Neural cell (in vitro differentiated cells): ENCODE results near the gene PRDM15. TPM values are rescaled to one million over a fixed set of nuclear protein-coding genes. Genes with fewer than 3 reads are reported as not detected.

ENCODE experiments used
- H2AFZ ChIP-seq: fragments of 200-600, 300-800 bp; sonication (generic), shearing (Covaris generic); 2 replicates; pipeline ENCODE4 v1.6.0; 2014; ENCODE audit warnings: low read depth, mild to moderate bottlenecking, antibody characterized with exemption, low read length, moderate library complexity
- H3F3A ChIP-seq: fragments of 200-600 bp; shearing (Covaris generic); 2 replicates; pipeline ENCODE4 v1.6.1; 2016; ENCODE audit warnings: mild to moderate bottlenecking, moderate library complexity, mixed read lengths, antibody characterized with exemption, low read length; ENCODE audit not compliant: insufficient read depth, poor library complexity, severe bottlenecking
- H3K27ac ChIP-seq: fragments of 200-600, 300-800 bp; sonication (generic), shearing (Covaris generic); 2 replicates; pipeline ENCODE4 v1.5.1; 2014; ENCODE audit warnings: mild to moderate bottlenecking, low read length, moderate library complexity
- H3K27me3 ChIP-seq: fragments of 300-800, 200-600 bp; sonication (generic), shearing (Covaris generic); 2 replicates; pipeline ENCODE4 v1.6.0; 2014; ENCODE audit warnings: mild to moderate bottlenecking, low read depth, low read length, moderate library complexity; ENCODE audit not compliant: insufficient read depth
- H3K36me3 ChIP-seq: fragments of 300-800, 200-600 bp; sonication (generic), shearing (Covaris generic); 2 replicates; pipeline ENCODE4 v1.5.1; 2014; ENCODE audit warnings: mild to moderate bottlenecking, antibody characterized with exemption, low read length, moderate library complexity; ENCODE audit not compliant: insufficient read depth
- H3K4me2 ChIP-seq: fragments of 300-800, 200-600 bp; sonication (generic), shearing (Covaris generic); 2 replicates; pipeline ENCODE4 v1.6.0; 2014; ENCODE audit warnings: mild to moderate bottlenecking, low read length
- H3K4me3 ChIP-seq: fragments of 300-800, 200-600 bp; sonication (generic), shearing (Covaris generic); 2 replicates; pipeline ENCODE4 v1.5.1; 2014; ENCODE audit warnings: mild to moderate bottlenecking, low read length, moderate library complexity
- H3K79me2 ChIP-seq: fragments of 200-600 bp; shearing (Covaris generic); replicated peaks from 2 replicates; pipeline ENCODE4 v1.6.0; 2014; ENCODE audit warnings: mild to moderate bottlenecking, low read length, moderate library complexity; ENCODE audit not compliant: insufficient read depth
- H3K9ac ChIP-seq: fragments of 300-800, 200-600 bp; sonication (generic), shearing (Covaris generic); 2 replicates; pipeline ENCODE4 v1.6.1; 2016; ENCODE audit warnings: mild to moderate bottlenecking, low read length, mixed read lengths
- H3K9me2 ChIP-seq: fragments of 200-600 bp; shearing (Covaris generic); 2 replicates; pipeline ENCODE4 v1.6.1; 2016; ENCODE audit warnings: mild to moderate bottlenecking, low read length, mixed read lengths; ENCODE audit not compliant: insufficient read depth
- H3K9me3 ChIP-seq: fragments of 200-600, 300-800 bp; sonication (generic), shearing (Covaris generic); 2 replicates; pipeline ENCODE4 v1.6.1; 2016; ENCODE audit warnings: mild to moderate bottlenecking, mixed run types, low read length, moderate library complexity, mixed read lengths
- H4K20me1 ChIP-seq: fragments of 200-600 bp; shearing (Covaris generic); 2 replicates; pipeline ENCODE4 v1.6.1; 2016; ENCODE audit warnings: mild to moderate bottlenecking, mixed run types; ENCODE audit not compliant: insufficient read depth
- CTCF ChIP-seq: fragments of 450-650 bp; IDR thresholded peaks from 2 replicates; pipeline ENCODE4 v1.5.1; 2014; ENCODE audit warnings: antibody characterized with exemption, mild to moderate bottlenecking, moderate library complexity; ENCODE audit not compliant: poor library complexity, severe bottlenecking
- EP300 ChIP-seq: fragments of 450-650 bp; conservative IDR thresholded peaks from 2 replicates; pipeline ENCODE4 v1.6.1; 2014; ENCODE audit warnings: antibody characterized with exemption, mild to moderate bottlenecking, moderate library complexity; ENCODE audit not compliant: poor library complexity, severe bottlenecking
- EZH2 ChIP-seq: fragments of 200-600, 300-800 bp; shearing (Covaris generic), sonication (generic); IDR thresholded peaks from 2 replicates; pipeline ENCODE4 v1.6.1; 2014; ENCODE audit warnings: antibody characterized with exemption, low read length, borderline replicate concordance, mild to moderate bottlenecking; ENCODE audit not compliant: insufficient read depth, poor library complexity, severe bottlenecking
- MXI1 ChIP-seq: fragments of 450-650 bp; conservative IDR thresholded peaks from 2 replicates; pipeline ENCODE4 v1.6.1; 2014; ENCODE audit warnings: antibody characterized with exemption, mild to moderate bottlenecking; ENCODE audit not compliant: poor library complexity, severe bottlenecking
- POLR2AphosphoS5 ChIP-seq: IDR thresholded peaks from 2 replicates; pipeline ENCODE4 v1.6.1; 2012
- RAD21 ChIP-seq: fragments of 450-650 bp; conservative IDR thresholded peaks from 2 replicates; pipeline ENCODE4 v1.6.1; 2014; ENCODE audit warnings: antibody characterized with exemption, mild to moderate bottlenecking, moderate library complexity
- REST ChIP-seq: IDR thresholded peaks from 2 replicates; pipeline ENCODE4 v1.6.1; 2012; ENCODE audit warnings: borderline replicate concordance
- SMC3 ChIP-seq: fragments of 450-650 bp; conservative IDR thresholded peaks from 2 replicates; pipeline ENCODE4 v1.6.1; 2014; ENCODE audit warnings: antibody characterized with exemption, mild to moderate bottlenecking, moderate library complexity; ENCODE audit not compliant: poor library complexity
- TAF1 ChIP-seq: IDR thresholded peaks from 2 replicates; pipeline ENCODE4 v1.6.1; 2012; ENCODE audit warnings: low read depth
- polyA plus RNA-seq: library from polyadenylated mRNA; depleted of rRNA; stranded (reverse); fragments of >200 nt; gene quantifications from 2 replicates; pipeline ENCODE4 v1.2.3, GENCODE V29; 2014

Gene PRDM15
- polyA plus RNA-seq, 1 donor from 2014 or later, result 4.1 TPM

GRCh38 chr21:41795726-41796125 lies 83.4 kb downstream of the PRDM15 start:
- no peaks in the 10 kb centered on the region for H3K79me2 ChIP-seq
- no peaks in the 10 kb centered on the region for H3F3A ChIP-seq
- no peaks in the 10 kb centered on the region for H4K20me1 ChIP-seq
- no peaks in the 10 kb centered on the region for H3K36me3 ChIP-seq
- no peak overlapping the region for H3K9ac ChIP-seq
- no peak overlapping the region for H3K4me2 ChIP-seq
- no peak overlapping the region for H2AFZ ChIP-seq
- H3K9me2 ChIP-seq, result no peaks in the 10 kb centered on the region
- TF ChIP-seq MXI1 (no peak), EZH2 (no peak), EP300 (no peak), SMC3 (no peak), RAD21 (no peak), POLR2AphosphoS5 (no peak), REST (no peak), TAF1 (no peak), CTCF (no peak)
- H3K27me3 ChIP-seq, result no peaks in the 10 kb centered on the region
- H3K27ac ChIP-seq, result no peak overlapping the region
- no peak overlapping the region for H3K4me3 ChIP-seq
- no peaks in the 10 kb centered on the region for H3K9me3 ChIP-seq

GRCh38 chr21:41794600-41794999 lies 84.5 kb downstream of the PRDM15 start:
- no peak for TF ChIP-seq EZH2
- no peak for TF ChIP-seq EP300
- TF ChIP-seq SMC3, result no peak
- TF ChIP-seq REST, result no peak
- TF ChIP-seq RAD21, result no peak
- TF ChIP-seq MXI1, result no peak
- no peak for TF ChIP-seq CTCF
- TF ChIP-seq POLR2AphosphoS5, result no peak
- TF ChIP-seq TAF1, result no peak
- H3K4me2 ChIP-seq, result no peak overlapping the region
- no peak overlapping the region for H3K4me3 ChIP-seq
- no peaks in the 10 kb centered on the region for H3K79me2 ChIP-seq
- H3K9me3 ChIP-seq, result no peaks in the 10 kb centered on the region
- no peaks in the 10 kb centered on the region for H3F3A ChIP-seq
- no peaks in the 10 kb centered on the region for H4K20me1 ChIP-seq
- no peak overlapping the region for H3K9ac ChIP-seq
- no peak overlapping the region for H3K27ac ChIP-seq
- H3K9me2 ChIP-seq, result no peaks in the 10 kb centered on the region
- H2AFZ ChIP-seq, result no peak overlapping the region
- no peaks in the 10 kb centered on the region for H3K36me3 ChIP-seq
- no peaks in the 10 kb centered on the region for H3K27me3 ChIP-seq
